ENCODE measurements around the gene SLC27A5. TPM values are rescaled to one million over a fixed set of nuclear protein-coding genes. Genes with fewer than 3 reads are reported as not detected.

SLC27A5 gene
- total and polyA plus RNA-seq, 9 of the 15 experiments (the other 6 are each of a cell fraction or from before 2014, with no cell fraction given) = 42.2 to 318 (median 64.7) TPM

GRCh38 chr19:58519355-58520256, 7.8 kb upstream of the SLC27A5 start, which contains the start of gene ZBTB45 (continued):
- TF ChIP-seq MGA (IDR thresholded peaks at IDR 0.05) (peak; percentile 52), THAP7 (CRISPR knock-in tag; IDR thresholded peaks at IDR 0.05) (peak; percentile 93), ATF7 (IDR thresholded peaks at IDR 0.05) (peak; percentile 80), DEAF1 (CRISPR knock-in tag; IDR thresholded peaks at IDR 0.05) (peak; percentile 74), TOE1 (IDR thresholded peaks at IDR 0.05; ENCODE audit: borderline replicate concordance) (peak; percentile 88), TOE1 (CRISPR knock-in tag; IDR thresholded peaks at IDR 0.05; ENCODE audit: borderline replicate concordance, low read depth) (no peak), DACH1 (IDR thresholded peaks at IDR 0.05; ENCODE audit: partially characterized antibody) (no peak), MEF2A (IDR thresholded peaks at IDR 0.05; ENCODE audit: control insufficient read depth, low read depth, low read length) (0 out of 2 replicates have a peak, but pooled peaks have one; percentile 23), ZNF175 (CRISPR knock-in tag; IDR thresholded peaks at IDR 0.05; ENCODE audit: low read depth) (peak; percentile 31; the same call in 1 of the 2 replicates), THRA (IDR thresholded peaks at IDR 0.05) (no peak), SREBF2 (CRISPR knock-in tag; IDR thresholded peaks at IDR 0.05) (0 out of 2 replicates have a peak, but pooled peaks have one; percentile 19)

Measured in K562 (cell line).